IMR-90 (cell line): Measurements from ENCODE around the gene TNNI3K. TPM values are rescaled to one million over a fixed set of nuclear protein-coding genes. Genes with fewer than 3 reads are reported as not detected.

Experiments used
- ATAC-seq: fragments of 200-7000 bp; cut with Tn5 transposase; 2 replicates; pipeline ENCODE4 v1.9.1; 2020; ENCODE audit warnings: low read depth, mild to moderate bottlenecking, moderate library complexity
- BruUV-seq: library from RNA; stranded (reverse); fragments of 400-500 nt; replicated peaks from 2 replicates; lab custom pipeline; 2021; lab: Mats Ljungman, UMichigan
- CTCF ChIA-PET: fragments of 300-600 bp; formaldehyde crosslinking; extraction: SDS; loops from one replicate; lab custom pipeline; 2021; ENCODE audit warnings: antibody characterized with exemption; lab: Yijun Ruan, JAX
- POLR2A ChIA-PET: fragments of 300-600 bp; sonication (Branson Sonifier 250); formaldehyde crosslinking; loops from one replicate; lab custom pipeline; 2022; ENCODE audit warnings: antibody characterized with exemption; ENCODE audit not compliant: unreplicated experiment; lab: Charles Lee
- DNase-seq: peaks from one replicate; pipeline ENCODE4 v3.0.0; 2013
- H2AFZ ChIP-seq: replicated peaks from 2 replicates; pipeline ENCODE3; 2013; ENCODE audit warnings: low read length, mild to moderate bottlenecking; ENCODE audit not compliant: poor library complexity
- H2AK5ac ChIP-seq: 2 replicates; pipeline ENCODE4 v1.6.1; 2013; ENCODE audit warnings: low read depth, low read length, inconsistent platforms
- H2AK9ac ChIP-seq: replicated peaks from 2 replicates; pipeline ENCODE3; 2013; ENCODE audit warnings: mild to moderate bottlenecking, low read depth, low read length, moderate library complexity; ENCODE audit not compliant: poor library complexity
- H2BK120ac ChIP-seq: 2 replicates; pipeline ENCODE4 v1.6.1; 2013; ENCODE audit warnings: low read depth, low read length, inconsistent platforms
- H2BK15ac ChIP-seq: 3 replicates; pipeline ENCODE4 v1.6.1; 2013; ENCODE audit warnings: low read depth, low read length, inconsistent platforms
- H2BK20ac ChIP-seq: 2 replicates; pipeline ENCODE4 v1.6.1; 2013; ENCODE audit warnings: low read depth, mild to moderate bottlenecking, inconsistent platforms, low read length, moderate library complexity
- H2BK5ac ChIP-seq: 2 replicates; pipeline ENCODE4 v1.6.1; 2013; ENCODE audit warnings: mild to moderate bottlenecking, low read depth, low read length, inconsistent platforms; ENCODE audit not compliant: poor library complexity, severe bottlenecking
- H3K14ac ChIP-seq: replicated peaks from 2 replicates; pipeline ENCODE4 v1.6.1; 2013; ENCODE audit warnings: low read depth, low read length, inconsistent platforms
- H3K18ac ChIP-seq: 2 replicates; pipeline ENCODE4 v1.6.1; 2013; ENCODE audit warnings: low read depth, low read length, control low read depth
- H3K23ac ChIP-seq: 2 replicates; pipeline ENCODE4 v1.6.1; 2013; ENCODE audit warnings: low read depth, low read length, inconsistent platforms
- H3K27ac ChIP-seq: 2 replicates; pipeline ENCODE4 v1.5.1; 2013; ENCODE audit warnings: mild to moderate bottlenecking, control low read depth, low read length; ENCODE audit not compliant: insufficient read depth
- H3K27me3 ChIP-seq: 2 replicates; pipeline ENCODE4 v1.6.1; 2013; ENCODE audit warnings: low read length; ENCODE audit not compliant: control insufficient read depth, insufficient read depth
- H3K36me3 ChIP-seq: 2 replicates; pipeline ENCODE4 v1.6.1; 2013; ENCODE audit warnings: low read length, mixed read lengths; ENCODE audit not compliant: control insufficient read depth, insufficient read depth
- H3K4ac ChIP-seq: 2 replicates; pipeline ENCODE4 v1.6.1; 2013; ENCODE audit warnings: low read depth, low read length, inconsistent platforms
- H3K4me1 ChIP-seq: 2 replicates; pipeline ENCODE4 v1.6.1; 2013; ENCODE audit warnings: low read length, mixed read lengths; ENCODE audit not compliant: control insufficient read depth, insufficient read depth
- H3K4me2 ChIP-seq: 2 replicates; pipeline ENCODE4 v1.6.1; 2013; ENCODE audit warnings: low read depth, mild to moderate bottlenecking, control low read depth, low read length, moderate library complexity
- H3K4me3 ChIP-seq: 2 replicates; pipeline ENCODE4 v1.5.1; 2013; ENCODE audit warnings: low read depth, mild to moderate bottlenecking, control low read depth, low read length, moderate library complexity; ENCODE audit not compliant: insufficient read depth
- H3K56ac ChIP-seq: 2 replicates; pipeline ENCODE4 v1.6.1; 2013; ENCODE audit warnings: low read length, inconsistent platforms; ENCODE audit not compliant: insufficient read depth; ENCODE audit errors: extremely low read depth
- H3K79me1 ChIP-seq, 2 experiments: 2 replicates each; pipeline ENCODE4 v1.6.1; 2013; ENCODE audit warnings: low read length in 2 of 2, inconsistent platforms in 1 of 2, low read depth in 1 of 2
- H3K9ac ChIP-seq: 2 replicates; pipeline ENCODE4 v1.6.1; 2013; ENCODE audit warnings: low read depth, low read length, control low read depth
- H3K9me1 ChIP-seq: 2 replicates; pipeline ENCODE4 v1.6.1; 2013; ENCODE audit warnings: low read length, inconsistent platforms; ENCODE audit not compliant: insufficient read depth
- H3K9me3 ChIP-seq: 2 replicates; pipeline ENCODE4 v1.6.1; 2013; ENCODE audit warnings: low read length; ENCODE audit not compliant: control insufficient read depth, insufficient read depth
- H4K20me1 ChIP-seq: 2 replicates; pipeline ENCODE4 v1.6.1; 2013; ENCODE audit warnings: low read length, inconsistent platforms; ENCODE audit not compliant: insufficient read depth
- H4K5ac ChIP-seq: 2 replicates; pipeline ENCODE4 v1.6.1; 2013; ENCODE audit warnings: mild to moderate bottlenecking, low read depth, low read length, control low read depth
- H4K8ac ChIP-seq, 2 experiments: 2 replicates each; pipeline ENCODE4 v1.6.1; 2013; ENCODE audit warnings: low read depth in 2 of 2, low read length in 2 of 2, control low read depth in 1 of 2, inconsistent platforms in 1 of 2
- H4K91ac ChIP-seq: 2 replicates; pipeline ENCODE4 v1.6.1; 2013; ENCODE audit warnings: low read depth, low read length, inconsistent platforms; ENCODE audit not compliant: insufficient read depth
- CHD1 ChIP-seq: IDR thresholded peaks from 2 replicates; pipeline ENCODE4 v1.6.1; 2012; ENCODE audit warnings: low read depth, low read length, improper control_type of control experiment
- ELK1 ChIP-seq: fragments of 150-350 bp; IDR thresholded peaks from 2 replicates; pipeline ENCODE4 v1.6.1; 2016; ENCODE audit warnings: low read depth, mild to moderate bottlenecking, low read length, moderate library complexity, borderline replicate concordance
- FOS ChIP-seq: fragments of 150-350 bp; IDR thresholded peaks from 2 replicates; pipeline ENCODE4 v1.6.1; 2016; ENCODE audit warnings: low read depth, low read length
- MXI1 ChIP-seq: IDR thresholded peaks from 2 replicates; pipeline ENCODE4 v1.6.1; 2012; ENCODE audit warnings: low read depth, mild to moderate bottlenecking, low read length, moderate library complexity, borderline replicate concordance
- POLR2A ChIP-seq: IDR thresholded peaks from 2 replicates; pipeline ENCODE4 v1.6.1; 2012; ENCODE audit warnings: mild to moderate bottlenecking, low read depth, low read length
- RCOR1 ChIP-seq: IDR thresholded peaks from 2 replicates; pipeline ENCODE4 v1.6.1; 2012; ENCODE audit warnings: mild to moderate bottlenecking, low read length, improper control_type of control experiment; ENCODE audit not compliant: insufficient replicate concordance
- SMC3 ChIP-seq: fragments of 150-350 bp; IDR thresholded peaks from 2 replicates; pipeline ENCODE4 v1.6.1; 2016; ENCODE audit warnings: low read depth, mild to moderate bottlenecking, antibody characterized with exemption, low read length, moderate library complexity
- USF2 ChIP-seq: fragments of 150-350 bp; IDR thresholded peaks from 2 replicates; pipeline ENCODE4 v1.6.1; 2017; ENCODE audit warnings: mild to moderate bottlenecking, antibody characterized with exemption, low read length, low read depth
- WGBS, 2 experiments: methylation state at CpG; one replicate each; pipeline versions ENCODE4 v1.1.5 to v1.1.7; 2013; ENCODE audit warnings: missing lambda C conversion rate in 2 of 2; ENCODE audit not compliant: insufficient read length in 1 of 2; ENCODE audit errors: extremely low coverage in 2 of 2; 5-methylcytosine and 5-hydroxymethylcytosine counted together
- dilution Hi-C: fragments of 300-500 bp; cut with HindIII; formaldehyde crosslinking; loops from one replicate; pipeline ENCODE4 v1.14.3; 2018; ENCODE audit warnings: low sequenced_read_pairs; ENCODE audit not compliant: unreplicated experiment
- in situ Hi-C: fragments of 300-500 bp; cut with MboI; formaldehyde crosslinking; loops from 3 replicates; pipeline ENCODE4 v1.14.3; 2019; ENCODE audit warnings: low sequenced_read_pairs, inconsistent platforms, mixed read lengths
- intact Hi-C: fragments of 100-400 bp; cut with micrococcal nuclease; formaldehyde crosslinking; loops from 2 replicates; pipeline ENCODE4 v1.10.0; 2022
- polyA plus RNA-seq, 3 experiments: library from polyadenylated mRNA; depleted of rRNA; stranded (reverse); fragments of >200 nt; gene quantifications; 2 replicates each; pipeline ENCODE4 v1.2.3, GENCODE V29; 2012; ENCODE audit warnings: low replicate concordance in 1 of 3
- total RNA-seq: library from RNA; depleted of rRNA; stranded (reverse); fragments of >200 nt; gene quantifications from 2 replicates; pipeline ENCODE4 v1.2.3, GENCODE V29; 2012

TNNI3K gene
- total and polyA plus RNA-seq, 2 of the 4 experiments (the other 2 are of a cell fraction) = 0.90 to 1.3 TPM

GRCh38 chr1:74236440-74236839 is 1.3 kb downstream of the TNNI3K start:
- Histone ChIP-seq H3K9ac (no peak overlapping the region), H3K27me3 (no peaks in the 10 kb centered on the region), H2BK15ac (no peak overlapping the region), H4K20me1 (no peaks in the 10 kb centered on the region), H4K5ac (no peak overlapping the region), H3K4me2 (no peak overlapping the region), H2AFZ (no peak overlapping the region), H3K9me1 (no peaks in the 10 kb centered on the region), H3K18ac (no peak overlapping the region), H4K8ac (no peak overlapping the region), H3K27ac (no peak overlapping the region), H3K23ac (no peak overlapping the region), H2BK5ac (no peak overlapping the region), H3K14ac (no peak overlapping the region), H3K9me3 (no peaks in the 10 kb centered on the region), H3K4ac (no peak overlapping the region), H3K4me3 (no peak overlapping the region), H2BK120ac (no peak overlapping the region), H2AK5ac (no peak overlapping the region), H3K79me1 (no peaks in the 10 kb centered on the region), H3K56ac (no peak overlapping the region), H4K91ac (no peak overlapping the region), H3K36me3 (no peaks in the 10 kb centered on the region), H2AK9ac (no peak overlapping the region), H2BK20ac (no peak overlapping the region), H3K4me1 (no peaks in the 10 kb centered on the region)
- CTCF ChIA-PET = no interaction called here
- 90% methylated on average over 2 of the region's 3 CpGs; no CpG with 5 or more reads in 1 of the 2 experiments for WGBS, 2 experiments
- dilution Hi-C loops = no loop called here
- ATAC-seq (no peak), DNase-seq (no peak)
- in situ Hi-C loops = no loop called here
- TF ChIP-seq MXI1 (no peak), USF2 (no peak), FOS (no peak), SMC3 (no peak), CHD1 (no peak), RCOR1 (no peak), POLR2A (no peak), ELK1 (no peak)
- POLR2A ChIA-PET = no interaction called here
- intact Hi-C loops = no loop called here
- no TSS peak for BruUV-seq
